Superior temporal gyrus (tissue), 1 donor: ENCODE measurements around the gene SLC22A17.
"Not testable (repeated sequence)": the region's sequence is repeated elsewhere in the genome, so short reads cannot be mapped to it uniquely, and the experiment has no call there.

Experiments
- DNase-seq: peaks from one replicate; pipeline ENCODE4 v3.0.0-alpha.2; 2016; ENCODE audit errors: extremely low spot score

Gene SLC22A17

GRCh38 chr14:23339506-23340268, 13.0 kb downstream of the SLC22A17 start:
- DNase-seq: no peak

GRCh38 chr14:23335623-23336022, 17.1 kb downstream of the SLC22A17 start:
- DNase-seq: no peak

- peak; percentile 96 for DNase-seq
These were observed 24.5 kb downstream of the SLC22A17 start for GRCh38 chr14:23327947-23328744.

- no peak for DNase-seq
These were observed 26.0 kb downstream of the SLC22A17 start for GRCh38 chr14:23326491-23327332.

- not testable (repeated sequence) for DNase-seq
These were observed 26.9 kb downstream of the SLC22A17 start for GRCh38 chr14:23325746-23326145.

- no peak for DNase-seq
These were observed 27.7 kb downstream of the SLC22A17 start for GRCh38 chr14:23324993-23325392.

- DNase-seq: no peak
These were observed 28.2 kb downstream of the SLC22A17 start for GRCh38 chr14:23324455-23324846.

GRCh38 chr14:23323838-23324454, 28.7 kb downstream of the SLC22A17 start:
- DNase-seq: no peak

GRCh38 chr14:23322568-23323517, 29.8 kb downstream of the SLC22A17 start:
- DNase-seq: no peak

GRCh38 chr14:23321572-23322547, 30.8 kb downstream of the SLC22A17 start:
- peak; percentile 56 for DNase-seq

- peak; percentile 100 for DNase-seq
These were observed 31.8 kb downstream of the SLC22A17 start, which contains the start of gene PABPN1 for GRCh38 chr14:23320584-23321571. Gene PABPN1 (plus strand): TSS chr14:23321457. CDS start chr14:23321470, 13 bp downstream.

GRCh38 chr14:23319746-23320583, 32.7 kb downstream of the SLC22A17 start:
- DNase-seq: no peak

- DNase-seq: no peak
These were observed 36.4 kb downstream of the SLC22A17 start for GRCh38 chr14:23316300-23316699.

GRCh38 chr14:23310546-23310945, 42.1 kb downstream of the SLC22A17 start:
- DNase-seq: no peak

GRCh38 chr14:23308721-23309445, 43.8 kb downstream of the SLC22A17 start:
- DNase-seq: no peak
